Esophagus muscularis mucosa (tissue), 3 donors: Measurements from ENCODE around the gene KRTAP9-8.
"Not testable (repeated sequence)": the region's sequence is repeated elsewhere in the genome, so short reads cannot be mapped to it uniquely, and the experiment has no call there.

ENCODE experiments used
- EP300 ChIP-seq: sonication (generic); formaldehyde crosslinking; IDR thresholded peaks from one replicate; pipeline ENCODE4 v1.6.1; 2017; ENCODE audit warnings: antibody characterized with exemption
- POLR2AphosphoS5 ChIP-seq, 2 donors: sonication (generic); formaldehyde crosslinking; IDR thresholded peaks; one replicate each; pipeline ENCODE4 v1.6.1; 2017; ENCODE audit warnings: antibody characterized with exemption in 2 of 2

DNA sequence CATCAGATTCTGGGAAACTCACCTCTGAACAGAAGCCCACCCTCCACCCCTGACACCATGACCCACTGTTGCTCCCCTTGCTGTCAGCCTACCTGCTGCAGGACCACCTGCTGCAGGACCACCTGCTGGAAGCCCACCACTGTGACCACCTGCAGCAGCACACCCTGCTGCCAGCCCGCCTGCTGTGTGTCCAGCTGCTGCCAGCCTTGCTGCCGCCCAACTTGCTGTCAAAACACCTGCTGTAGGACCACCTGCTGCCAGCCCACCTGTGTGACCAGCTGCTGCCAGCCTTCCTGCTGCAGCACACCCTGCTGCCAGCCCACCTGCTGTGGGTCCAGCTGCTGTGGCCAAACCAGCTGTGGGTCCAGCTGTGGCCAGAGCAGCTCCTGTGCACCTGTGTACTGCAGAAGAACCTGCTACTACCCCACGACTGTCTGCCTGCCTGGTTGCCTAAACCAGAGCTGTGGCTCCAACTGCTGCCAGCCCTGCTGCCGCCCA, 11.2 kb upstream of the KRTAP9-8 start, which contains the start of gene KRTAP9-2:
- not testable (repeated sequence) for TF ChIP-seq POLR2AphosphoS5 (IDR thresholded peaks at IDR 0.05); EP300
